Memory B cell (primary cell): ENCODE measurements around the gene DGKI.

Source experiments
- ATAC-seq: fragments of 150-1000 bp; cut with Tn5 transposase; 2 replicates; pipeline ENCODE4 v1.10.0; 2021; ENCODE audit warnings: low read depth, mild to moderate bottlenecking, moderate library complexity
- DNase-seq, 2 donors: peaks; one replicate each; pipeline ENCODE4 v3.0.0; 2022; ENCODE audit warnings: low spot score in 2 of 2
- H3K27ac Mint-ChIP-seq: one replicate; pipeline ENCODE4 v1.8.0; 2022; ENCODE audit warnings: mild to moderate bottlenecking, moderate library complexity, mixed read lengths
- H3K27me3 Mint-ChIP-seq: one replicate; pipeline ENCODE4 v1.8.0; 2022; ENCODE audit warnings: mixed read lengths
- H3K36me3 Mint-ChIP-seq: one replicate; pipeline ENCODE4 v1.8.0; 2022; ENCODE audit warnings: mild to moderate bottlenecking, mixed read lengths
- H3K4me1 Mint-ChIP-seq: one replicate; pipeline ENCODE4 v1.8.0; 2022; ENCODE audit warnings: mixed read lengths
- H3K4me3 Mint-ChIP-seq: one replicate; pipeline ENCODE4 v1.8.0; 2022; ENCODE audit warnings: mild to moderate bottlenecking, moderate library complexity, mixed read lengths
- H3K9me3 Mint-ChIP-seq: one replicate; pipeline ENCODE4 v1.8.0; 2022; ENCODE audit warnings: mixed read lengths

The DGKI gene

DNA sequence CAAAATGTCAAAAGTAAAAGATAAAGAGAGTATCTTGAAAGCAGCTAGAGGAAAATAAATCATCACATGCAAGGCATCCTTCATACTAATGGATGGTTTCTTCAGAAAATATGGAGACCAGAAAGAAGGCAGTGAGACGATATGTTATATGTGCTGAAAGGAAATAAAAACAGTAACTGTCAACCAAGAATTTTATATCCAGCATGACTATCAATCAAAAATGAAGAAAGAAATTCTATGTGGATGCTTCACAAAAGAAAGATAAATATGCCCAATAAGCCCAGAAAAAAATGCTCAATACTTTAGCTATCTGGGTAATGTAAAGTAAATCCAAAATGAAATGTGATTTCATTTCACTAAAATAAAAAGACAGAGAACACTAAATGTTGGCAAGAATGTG is 142.1 kb downstream of the DGKI start:
- H3K27me3 Mint-ChIP-seq = peaks cover 2% of the 10 kb centered on the region
- no peak overlapping the region for H3K4me3 Mint-ChIP-seq
- no peak for ATAC-seq
- no peaks in the 10 kb centered on the region for H3K4me1 Mint-ChIP-seq
- peaks cover 12% of the 10 kb centered on the region for H3K9me3 Mint-ChIP-seq
- DNase-seq = no peak
- no peaks in the 10 kb centered on the region for H3K36me3 Mint-ChIP-seq
- H3K27ac Mint-ChIP-seq = no peak overlapping the region

GRCh38 chr7:137703291-137704010 is 143.3 kb downstream of the DGKI start:
- no peaks in the 10 kb centered on the region for H3K36me3 Mint-ChIP-seq
- no peaks in the 10 kb centered on the region for H3K27me3 Mint-ChIP-seq
- no peak overlapping the region for H3K27ac Mint-ChIP-seq
- H3K4me1 Mint-ChIP-seq = no peaks in the 10 kb centered on the region
- peaks cover 12% of the 10 kb centered on the region for H3K9me3 Mint-ChIP-seq
- ATAC-seq = no peak
- DNase-seq = no peak
- H3K4me3 Mint-ChIP-seq = no peak overlapping the region

DNA sequence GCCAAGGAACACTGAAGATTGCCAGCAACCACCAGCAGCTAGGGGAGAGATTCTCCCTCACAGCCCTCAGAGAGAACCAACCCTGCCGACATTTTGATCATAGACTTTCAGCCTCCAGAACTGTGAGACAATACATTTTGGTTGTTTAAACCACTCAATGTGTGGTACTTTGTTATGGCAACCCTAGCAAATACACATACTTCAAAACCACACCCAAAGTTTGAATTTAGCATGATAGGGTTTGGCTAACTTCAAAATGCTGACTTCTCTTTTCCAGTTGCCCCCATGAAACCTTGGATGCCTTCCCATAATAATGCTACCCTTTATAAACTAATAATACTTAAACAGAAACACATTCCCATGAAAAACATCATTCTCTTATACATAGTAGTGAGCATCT is 149.8 kb downstream of the DGKI start:
- Mint-ChIP-seq H3K4me1 (no peaks in the 10 kb centered on the region), H3K9me3 (no peaks in the 10 kb centered on the region), H3K27me3 (no peaks in the 10 kb centered on the region), H3K4me3 (no peak overlapping the region), H3K36me3 (no peaks in the 10 kb centered on the region), H3K27ac (no peak overlapping the region)
- ATAC-seq = no peak
- no peak for DNase-seq

DNA sequence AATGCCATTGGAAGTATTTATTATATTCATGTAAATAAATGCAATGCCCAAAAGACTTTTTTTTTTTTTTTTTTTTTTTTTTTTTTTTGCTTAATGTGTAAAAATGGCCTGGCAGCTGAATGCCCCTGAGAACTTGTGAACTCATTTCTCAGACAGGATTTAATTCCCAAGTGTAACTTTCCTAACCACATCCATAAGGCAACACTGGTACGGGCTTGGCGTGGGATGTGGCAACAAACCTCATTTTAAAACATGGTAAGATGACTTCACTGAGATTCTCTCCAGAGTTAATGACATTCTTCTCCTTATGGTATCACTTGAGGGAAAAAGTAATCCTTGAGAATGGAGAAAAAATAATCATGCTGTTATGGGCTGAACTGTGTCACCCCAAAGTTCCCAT is 150.4 kb downstream of the DGKI start:
- H3K36me3 Mint-ChIP-seq = no peaks in the 10 kb centered on the region

DNA sequence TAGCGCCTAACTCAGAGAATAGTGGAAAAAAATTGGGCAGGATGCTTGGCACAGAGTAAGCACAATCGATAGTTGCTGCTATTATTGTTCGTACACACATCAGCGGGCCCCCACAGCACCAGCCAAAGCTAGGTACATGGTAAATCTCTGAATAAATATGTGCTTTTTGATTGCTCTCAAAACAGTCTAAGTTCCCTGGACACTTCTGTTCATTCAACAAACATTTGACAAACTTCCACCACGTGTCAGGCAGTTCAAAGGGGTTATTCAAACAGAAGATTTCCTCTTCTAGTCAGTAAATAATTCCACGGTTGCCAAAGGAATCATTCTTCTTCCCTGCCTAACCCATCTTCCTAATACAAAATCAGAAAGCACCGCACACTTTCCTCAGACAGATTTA is 150.8 kb downstream of the DGKI start:
- ATAC-seq (no peak), DNase-seq (no peak)
- Mint-ChIP-seq H3K9me3 (no peaks in the 10 kb centered on the region), H3K27ac (no peak overlapping the region), H3K4me3 (no peak overlapping the region), H3K27me3 (no peaks in the 10 kb centered on the region), H3K4me1 (no peaks in the 10 kb centered on the region), H3K36me3 (no peaks in the 10 kb centered on the region)

More for the DNA sequence above, 150.4 kb downstream of the DGKI start:
- Mint-ChIP-seq H3K4me3 (no peak overlapping the region), H3K27ac (no peak overlapping the region), H3K9me3 (no peaks in the 10 kb centered on the region), H3K4me1 (no peaks in the 10 kb centered on the region), H3K27me3 (no peaks in the 10 kb centered on the region)
- ATAC-seq = no peak
- DNase-seq = no peak

DNA sequence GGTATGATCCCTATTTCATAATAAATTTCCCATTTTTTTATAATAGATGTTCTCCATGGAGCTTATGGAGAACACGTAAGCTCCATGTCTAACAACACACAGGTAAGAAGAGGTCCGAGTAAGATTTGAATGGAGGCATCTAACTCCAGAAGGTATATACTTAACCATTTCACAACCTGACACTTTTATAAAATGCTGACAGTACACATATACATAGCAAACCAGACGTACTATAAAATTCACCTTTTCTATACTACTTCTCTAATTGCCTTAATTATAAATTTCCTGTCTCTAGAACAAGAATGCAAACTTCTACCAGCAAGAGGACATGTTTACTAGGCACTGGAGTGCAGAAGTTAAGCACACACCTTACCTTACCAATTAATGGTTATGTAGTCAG is 151.3 kb downstream of the DGKI start:
- ATAC-seq = no peak
- Mint-ChIP-seq H3K4me3 (no peak overlapping the region), H3K9me3 (no peaks in the 10 kb centered on the region), H3K27me3 (no peaks in the 10 kb centered on the region), H3K36me3 (no peaks in the 10 kb centered on the region), H3K27ac (no peak overlapping the region), H3K4me1 (no peaks in the 10 kb centered on the region)
- no peak for DNase-seq

GRCh38 chr7:137694405-137694804 is 152.4 kb downstream of the DGKI start:
- no peak for DNase-seq
- no peak for ATAC-seq
- H3K27me3 Mint-ChIP-seq = no peaks in the 10 kb centered on the region
- H3K36me3 Mint-ChIP-seq = no peaks in the 10 kb centered on the region
- no peak overlapping the region for H3K4me3 Mint-ChIP-seq
- no peaks in the 10 kb centered on the region for H3K4me1 Mint-ChIP-seq
- no peak overlapping the region for H3K27ac Mint-ChIP-seq
- H3K9me3 Mint-ChIP-seq = no peaks in the 10 kb centered on the region

GRCh38 chr7:137692399-137692798 is 154.4 kb downstream of the DGKI start:
- DNase-seq (no peak), ATAC-seq (no peak)
- H3K27me3 Mint-ChIP-seq = no peaks in the 10 kb centered on the region
- H3K4me3 Mint-ChIP-seq = no peak overlapping the region
- H3K36me3 Mint-ChIP-seq = no peaks in the 10 kb centered on the region
- no peaks in the 10 kb centered on the region for H3K9me3 Mint-ChIP-seq
- no peaks in the 10 kb centered on the region for H3K4me1 Mint-ChIP-seq
- H3K27ac Mint-ChIP-seq = no peak overlapping the region

GRCh38 chr7:137691566-137691965 is 155.2 kb downstream of the DGKI start:
- H3K36me3 Mint-ChIP-seq = no peaks in the 10 kb centered on the region
- H3K4me3 Mint-ChIP-seq = no peak overlapping the region
- H3K27ac Mint-ChIP-seq = no peak overlapping the region
- H3K9me3 Mint-ChIP-seq = no peaks in the 10 kb centered on the region
- H3K4me1 Mint-ChIP-seq = no peaks in the 10 kb centered on the region
- H3K27me3 Mint-ChIP-seq = no peaks in the 10 kb centered on the region
- ATAC-seq (no peak), DNase-seq (no peak)

DNA sequence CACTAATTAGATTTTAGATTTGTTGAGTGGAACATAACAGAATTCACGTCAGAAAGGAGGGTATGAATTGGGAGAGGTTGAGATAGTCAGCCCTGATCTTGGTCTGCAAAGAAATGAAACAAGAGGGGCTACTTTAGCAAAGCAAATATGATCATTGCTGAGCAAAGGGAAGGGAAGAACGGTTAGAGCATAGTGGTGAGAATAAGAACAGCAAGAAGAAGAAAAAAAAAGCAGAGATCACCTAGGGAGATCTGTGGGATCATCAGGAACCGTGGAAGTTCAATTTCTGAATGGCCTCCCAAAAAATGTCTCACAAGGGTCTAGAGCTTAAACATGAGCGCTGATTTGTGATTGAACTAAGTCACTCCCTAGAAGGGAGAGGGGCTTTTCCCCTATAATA is 156.1 kb downstream of the DGKI start:
- Mint-ChIP-seq H3K4me3 (no peak overlapping the region), H3K27ac (no peak overlapping the region), H3K27me3 (no peaks in the 10 kb centered on the region), H3K9me3 (no peaks in the 10 kb centered on the region), H3K36me3 (no peaks in the 10 kb centered on the region), H3K4me1 (no peaks in the 10 kb centered on the region)
- no peak for DNase-seq
- ATAC-seq = no peak

GRCh38 chr7:137689761-137690160 is 157.0 kb downstream of the DGKI start:
- Mint-ChIP-seq H3K36me3 (no peaks in the 10 kb centered on the region), H3K27ac (no peak overlapping the region), H3K4me1 (no peaks in the 10 kb centered on the region), H3K9me3 (no peaks in the 10 kb centered on the region), H3K4me3 (no peak overlapping the region), H3K27me3 (no peaks in the 10 kb centered on the region)
- DNase-seq (no peak), ATAC-seq (no peak)

- H3K27me3 Mint-ChIP-seq = peaks cover 1% of the 10 kb centered on the region
- no peaks in the 10 kb centered on the region for H3K4me1 Mint-ChIP-seq
- H3K36me3 Mint-ChIP-seq = no peaks in the 10 kb centered on the region
- no peaks in the 10 kb centered on the region for H3K9me3 Mint-ChIP-seq
- ATAC-seq (no peak), DNase-seq (no peak)
- no peak overlapping the region for H3K27ac Mint-ChIP-seq
- no peak overlapping the region for H3K4me3 Mint-ChIP-seq
Observed at GRCh38 chr7:137687556-137688265, 159.1 kb downstream of the DGKI start.

GRCh38 chr7:137685433-137686164 is 161.2 kb downstream of the DGKI start:
- ATAC-seq (no peak), DNase-seq (no peak)
- H3K4me3 Mint-ChIP-seq = no peak overlapping the region
- no peaks in the 10 kb centered on the region for H3K4me1 Mint-ChIP-seq
- no peaks in the 10 kb centered on the region for H3K36me3 Mint-ChIP-seq
- no peak overlapping the region for H3K27ac Mint-ChIP-seq
- H3K9me3 Mint-ChIP-seq = no peaks in the 10 kb centered on the region
- peaks cover 1% of the 10 kb centered on the region for H3K27me3 Mint-ChIP-seq

DNA sequence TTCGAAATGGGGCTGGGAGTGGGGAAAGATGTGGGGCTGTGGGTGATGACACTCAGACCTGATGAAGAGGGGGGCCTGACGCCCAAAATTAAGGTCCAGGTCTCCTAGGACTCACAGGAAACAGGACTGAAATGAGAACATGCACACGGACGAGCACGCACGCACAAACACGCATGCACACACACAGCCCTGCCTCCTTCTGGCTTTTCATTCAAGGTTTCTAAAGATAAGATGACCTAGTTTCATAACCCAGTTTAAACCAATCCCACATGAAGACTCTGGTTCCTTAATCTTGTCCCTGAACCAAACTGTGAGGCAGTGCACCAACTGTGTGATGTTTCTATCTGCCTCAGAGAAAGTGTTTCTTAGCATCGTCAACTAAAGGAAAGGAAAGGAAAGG is 162.0 kb downstream of the DGKI start:
- Mint-ChIP-seq H3K4me1 (no peaks in the 10 kb centered on the region), H3K36me3 (no peaks in the 10 kb centered on the region), H3K27ac (no peak overlapping the region), H3K4me3 (no peak overlapping the region), H3K27me3 (peaks cover 1% of the 10 kb centered on the region), H3K9me3 (no peaks in the 10 kb centered on the region)
- ATAC-seq = no peak
- DNase-seq = no peak
